ENCODE data around the gene PIAS2.

GRCh38 chr18:46812311-46812710, 105.0 kb downstream of the PIAS2 start:
- TF ChIP-seq CTCF (conservative IDR thresholded peaks at IDR 0.05 in 1 of 2, IDR thresholded peaks at IDR 0.05 in 1 of 2; ENCODE audit: extremely low read depth in 1 of 2, insufficient read depth in 1 of 2, low read depth in 1 of 2, low read length in 2 of 2) (no peak), EZH2 (IDR thresholded peaks at IDR 0.05; ENCODE audit: borderline replicate concordance, low read length) (no peak)

Data from mammary epithelial cell (primary cell).